K562 (cell line): ENCODE measurements around the gene PLEKHG4B. TPM values are rescaled to one million over a fixed set of nuclear protein-coding genes. Genes with fewer than 3 reads are reported as not detected.

Source experiments
- CHAMP1 ChIP-seq: fragments of 450-650 bp; IDR thresholded peaks from 2 replicates; pipeline ENCODE4 v1.6.1; 2016; ENCODE audit warnings: mild to moderate bottlenecking
- DPF2 ChIP-seq: fragments of 450-650 bp; IDR thresholded peaks from 2 replicates; pipeline ENCODE4 v1.6.1; 2016
- FOXJ2 ChIP-seq: fragments of 200-800 bp; sonication (Bioruptor generic); IDR thresholded peaks from 2 replicates; pipeline ENCODE4 v1.6.1; 2016; ENCODE audit warnings: missing genetic modification characterization, missing compliant biosample characterization
- GABPB1 ChIP-seq: sonication (generic); formaldehyde crosslinking; IDR thresholded peaks from 2 replicates; pipeline ENCODE4 v1.8.0; 2022; ENCODE audit warnings: mild to moderate bottlenecking, missing genetic modification reagents
- HNRNPLL ChIP-seq: fragments of 200-400 bp; formaldehyde crosslinking; IDR thresholded peaks from 2 replicates; pipeline ENCODE4 v1.6.1; 2017; ENCODE audit warnings: low read length, low read depth, mild to moderate bottlenecking; ENCODE audit not compliant: poor library complexity, severe bottlenecking
- JUND ChIP-seq, 2 experiments: IDR thresholded peaks; 2 replicates in 1 of 2; 3 replicates in 1 of 2; pipeline ENCODE4 v1.6.1; 2011; ENCODE audit warnings: borderline replicate concordance in 2 of 2, low read depth in 2 of 2, low read length in 2 of 2, improper control_type of control experiment in 1 of 2, missing biosample characterization in 1 of 2, missing genetic modification characterization in 1 of 2, missing genetic modification reagents in 1 of 2
- KLF13 ChIP-seq: fragments of 450-650 bp; IDR thresholded peaks from 2 replicates; pipeline ENCODE4 v1.6.1; 2016; ENCODE audit warnings: missing genetic modification characterization, low read depth, mild to moderate bottlenecking, missing compliant biosample characterization, moderate library complexity, borderline replicate concordance
- MAFG ChIP-seq: fragments of 450-650 bp; conservative IDR thresholded peaks from 2 replicates; pipeline ENCODE4 v1.6.1; 2016; ENCODE audit warnings: missing genetic modification characterization, missing compliant biosample characterization
- MBD2 ChIP-seq: sonication (generic); IDR thresholded peaks from 2 replicates; pipeline ENCODE4 v1.6.1; 2016; ENCODE audit warnings: low read depth, borderline replicate concordance
- MCM2 ChIP-seq: fragments of 450-650 bp; IDR thresholded peaks from 2 replicates; pipeline ENCODE4 v1.6.1; 2017; ENCODE audit warnings: low read depth, mild to moderate bottlenecking
- RBBP5 ChIP-seq: fragments of 200-600 bp; sonication (generic); IDR thresholded peaks from 2 replicates; pipeline ENCODE4 v1.6.1; 2012; ENCODE audit warnings: borderline replicate concordance, mild to moderate bottlenecking, low read length, control low read depth, inconsistent platforms; ENCODE audit not compliant: insufficient read depth, poor library complexity, severe bottlenecking
- RCOR1 ChIP-seq, 2 experiments: IDR thresholded peaks; 2 replicates each; pipeline ENCODE4 v1.6.1; 2012; ENCODE audit warnings: low read depth in 2 of 2, low read length in 2 of 2, borderline replicate concordance in 1 of 2, improper control_type of control experiment in 1 of 2
- SMARCC2 ChIP-seq: fragments of 450-650 bp; IDR thresholded peaks from 2 replicates; pipeline ENCODE4 v1.6.1; 2017; ENCODE audit warnings: antibody characterized with exemption, moderate library complexity, mild to moderate bottlenecking, low read depth
- SREBF2 ChIP-seq: sonication (generic); formaldehyde crosslinking; IDR thresholded peaks from 2 replicates; pipeline ENCODE4 v1.4.0; 2020; ENCODE audit warnings: mild to moderate bottlenecking, missing genetic modification reagents
- TAF7 ChIP-seq: fragments of 450-650 bp; IDR thresholded peaks from 2 replicates; pipeline ENCODE4 v1.6.1; 2016; ENCODE audit warnings: missing genetic modification characterization, missing compliant biosample characterization
- TEAD4 ChIP-seq, 2 experiments: sonication (generic) in 1 of 2; formaldehyde crosslinking in 1 of 2; IDR thresholded peaks; 2 replicates each; pipeline versions ENCODE4 v1.6.1 to v1.8.0; 2012 to 2022; ENCODE audit warnings: borderline replicate concordance in 1 of 2, inconsistent platforms in 1 of 2, low read length in 1 of 2, mild to moderate bottlenecking in 1 of 2, missing genetic modification reagents in 1 of 2
- TRIM28 ChIP-seq: fragments of 450-650 bp; IDR thresholded peaks from 2 replicates; pipeline ENCODE4 v1.6.1; 2017
- ZC3H8 ChIP-seq: fragments of 450-650 bp; IDR thresholded peaks from 2 replicates; pipeline ENCODE4 v1.6.1; 2017
- ZNF41 ChIP-seq: fragments of 250-450 bp; sonication (Bioruptor Pico); conservative IDR thresholded peaks from 2 replicates; pipeline ENCODE4 v1.4.0; 2020; ENCODE audit warnings: mild to moderate bottlenecking
- polyA plus RNA-seq, 8 experiments: library from polyadenylated mRNA; depleted of rRNA in 4 of 8; stranded (reverse) in 5 of 8; unstranded in 3 of 8; fragments of >200 nt; fragmentation: Nextera tagmentation in 2 of 8; fragmentation: Illumina TruSeq in 1 of 8; extraction: Ambion mirVana in 2 of 8; extraction: Trizol in 1 of 8; gene quantifications; 2 replicates each; pipeline versions ENCODE4 v1.2.1 to v1.2.3, GENCODE V29; 2011 to 2014; ENCODE audit warnings: inconsistent platforms in 1 of 8, missing spikeins in 1 of 8
- total RNA-seq, 7 experiments: library from RNA; depleted of rRNA in 6 of 7; stranded (reverse); fragments of >200 nt in 6 of 7; fragmentation: Illumina TruSeq in 2 of 7; extraction: Trizol in 2 of 7; gene quantifications; 2 replicates each; pipeline versions ENCODE4 v1.2.1 to v1.2.3, GENCODE V29; 2011 to 2021; ENCODE audit warnings: low replicate concordance in 1 of 7
- TF ChIP-seq, protein P1 (sequence below): fragments of 450-650 bp; formaldehyde crosslinking; IDR thresholded peaks from 2 replicates; pipeline ENCODE4 v1.4.0; 2020; ENCODE audit warnings: mild to moderate bottlenecking, mixed read lengths

Gene PLEKHG4B
- total and polyA plus RNA-seq, 9 of the 15 experiments (the other 6 are each of a cell fraction or from before 2014, with no cell fraction given) = 0.02 TPM; not detected in 8

- no peak for TF ChIP-seq CHAMP1
- TF ChIP-seq MAFG (tag) = no peak
- peak; percentile 29 for TF ChIP-seq RBBP5
- TF ChIP-seq SMARCC2 = no peak
- TF ChIP-seq HNRNPLL = no peak
- no peak for TF ChIP-seq ZNF41 (CRISPR knock-in tag)
- TF ChIP-seq, protein P1, sequence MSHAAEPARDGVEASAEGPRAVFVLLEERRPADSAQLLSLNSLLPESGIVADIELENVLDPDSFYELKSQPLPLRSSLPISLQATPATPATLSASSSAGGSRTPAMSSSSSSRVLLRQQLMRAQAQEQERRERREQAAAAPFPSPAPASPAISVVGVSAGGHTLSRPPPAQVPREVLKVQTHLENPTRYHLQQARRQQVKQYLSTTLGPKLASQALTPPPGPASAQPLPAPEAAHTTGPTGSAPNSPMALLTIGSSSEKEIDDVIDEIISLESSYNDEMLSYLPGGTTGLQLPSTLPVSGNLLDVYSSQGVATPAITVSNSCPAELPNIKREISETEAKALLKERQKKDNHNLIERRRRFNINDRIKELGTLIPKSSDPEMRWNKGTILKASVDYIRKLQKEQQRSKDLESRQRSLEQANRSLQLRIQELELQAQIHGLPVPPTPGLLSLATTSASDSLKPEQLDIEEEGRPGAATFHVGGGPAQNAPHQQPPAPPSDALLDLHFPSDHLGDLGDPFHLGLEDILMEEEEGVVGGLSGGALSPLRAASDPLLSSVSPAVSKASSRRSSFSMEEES (CRISPR knock-in tag) = no peak
- TF ChIP-seq MBD2 = no peak
- no peak for TF ChIP-seq FOXJ2 (tag)
- TF ChIP-seq RCOR1 (IDR thresholded peaks at IDR 0.05; ENCODE audit: borderline replicate concordance in 1 of 2, low read depth in 2 of 2, low read length in 2 of 2) = peak in 1 of 2 experiments; percentile 78; a peak in 2 of 4 replicates
- no peak for TF ChIP-seq DPF2
- no peak for TF ChIP-seq SREBF2 (CRISPR knock-in tag)
- TF ChIP-seq TRIM28 = no peak
- TF ChIP-seq ZC3H8 = no peak
- TF ChIP-seq KLF13 (tag) = no peak
- TF ChIP-seq MCM2 = no peak
- peak; percentile 33; the same call in 1 of the 2 replicates for TF ChIP-seq GABPB1 (CRISPR knock-in tag)
- TF ChIP-seq JUND (IDR thresholded peaks at IDR 0.05; ENCODE audit: borderline replicate concordance, low read depth, low read length) = peak; percentile 63
- no peak; the same call in 2 of the 3 replicates for TF ChIP-seq JUND (tag; IDR thresholded peaks at IDR 0.05; ENCODE audit: borderline replicate concordance, low read depth, low read length)
- no peak for TF ChIP-seq TEAD4 (IDR thresholded peaks at IDR 0.05; ENCODE audit: low read length)
- no peak for TF ChIP-seq TEAD4 (CRISPR knock-in tag; IDR thresholded peaks at IDR 0.05; ENCODE audit: borderline replicate concordance)
- no peak for TF ChIP-seq TAF7
Observed at GRCh38 chr5:188488-189481, 96.8 kb downstream of the PLEKHG4B start (continued).
